K562 (cell line): ENCODE results near the gene GCHFR. TPM values are rescaled to one million over a fixed set of nuclear protein-coding genes. Genes with fewer than 3 reads are reported as not detected.

ENCODE experiments used
- ATAC-seq: fragments of 200-7000 bp; cut with Tn5 transposase; 3 replicates; pipeline ENCODE4 v1.9.1; 2020; ENCODE audit warnings: moderate library complexity
- BruUV-seq: library from RNA; stranded (reverse); fragments of 400-500 nt; replicated peaks from 2 replicates; lab custom pipeline; 2021; lab: Mats Ljungman, UMichigan
- CTCF ChIA-PET: fragments of 300-600 bp; formaldehyde crosslinking; extraction: SDS; loops from one replicate; lab custom pipeline; 2021; ENCODE audit warnings: low intra/inter-chr PET ratio; lab: Yijun Ruan, JAX
- POLR2A ChIA-PET: fragments of 300-600, 350-650 bp; sonication (Branson Sonifier 250); formaldehyde crosslinking; extraction: SDS; loops from one replicate; lab custom pipeline; 2021; ENCODE audit warnings: antibody characterized with exemption, inconsistent platforms; lab: Yijun Ruan, JAX
- DNase-seq, 4 experiments: peaks; one replicate each; pipeline versions ENCODE4 v3.0.0 to v3.0.0-alpha.2; 2011 to 2018; ENCODE audit warnings: low spot score in 3 of 4, mixed read lengths in 3 of 4; ENCODE audit errors: extremely low read depth in 1 of 4
- FAIRE-seq: peaks from 2 replicates; lab custom pipeline; 2011; peaks lifted over from hg19 to GRCh38; lab: Jason Lieb, UNC
- H2AFZ ChIP-seq: 2 replicates; pipeline ENCODE4 v1.6.0; 2011; ENCODE audit warnings: low read depth, low read length, control low read depth, inconsistent platforms
- H3K27ac ChIP-seq: fragments of 200-600 bp; 3 replicates; pipeline ENCODE4 v1.8.0; 2011; ENCODE audit warnings: low read depth, mild to moderate bottlenecking, control low read depth, inconsistent platforms, low read length, moderate library complexity, mixed read lengths; ENCODE audit errors: extremely low read depth
- H3K27me3 ChIP-seq, 2 experiments: fragments of 300-600 bp in 1 of 2; 2 replicates in 1 of 2; 3 replicates in 1 of 2; pipeline versions ENCODE4 v1.6.0 to v1.8.0; 2011; ENCODE audit warnings: inconsistent platforms in 2 of 2, low read length in 2 of 2, mild to moderate bottlenecking in 1 of 2, mixed read lengths in 1 of 2, moderate library complexity in 1 of 2; ENCODE audit not compliant: control insufficient read depth in 2 of 2, insufficient read depth in 2 of 2
- H3K36me3 ChIP-seq: fragments of 300-600 bp; 3 replicates; pipeline ENCODE4 v1.8.0; 2011; ENCODE audit warnings: mild to moderate bottlenecking, low read length, inconsistent platforms; ENCODE audit not compliant: control insufficient read depth, insufficient read depth
- H3K4me1 ChIP-seq, 2 experiments: fragments of 200-600 bp in 1 of 2; replicated peaks in 1 of 2; 2 replicates in 1 of 2; 3 replicates in 1 of 2; pipeline versions ENCODE4 v1.5.1 to v1.8.0; 2011; ENCODE audit warnings: inconsistent platforms in 2 of 2, low read length in 2 of 2, mild to moderate bottlenecking in 1 of 2, mixed read lengths in 1 of 2, moderate library complexity in 1 of 2; ENCODE audit not compliant: control insufficient read depth in 2 of 2, insufficient read depth in 2 of 2
- H3K4me2 ChIP-seq: 2 replicates; pipeline ENCODE4 v1.6.1; 2011; ENCODE audit warnings: low read length, control low read depth, inconsistent platforms, mixed read lengths; ENCODE audit not compliant: insufficient read depth
- H3K4me3 ChIP-seq: fragments of 200-600 bp; sonication (generic), shearing (Covaris generic); 2 replicates; pipeline ENCODE4 v1.5.1; 2016; ENCODE audit warnings: control low read depth, inconsistent platforms
- H3K79me2 ChIP-seq: fragments of 200-600 bp; 3 replicates; pipeline ENCODE4 v1.8.0; 2011; ENCODE audit warnings: low read length, inconsistent platforms; ENCODE audit not compliant: control insufficient read depth, insufficient read depth
- H3K9ac ChIP-seq, 2 experiments: 2 replicates each; pipeline versions ENCODE4 v1.6.0 to v1.6.1; 2011; ENCODE audit warnings: low read depth in 2 of 2, low read length in 2 of 2, control low read depth in 1 of 2, inconsistent platforms in 1 of 2, mild to moderate bottlenecking in 1 of 2, mixed read lengths in 1 of 2; ENCODE audit not compliant: insufficient read depth in 1 of 2
- H3K9me1 ChIP-seq: one replicate; pipeline ENCODE4 v1.6.0; 2011; ENCODE audit warnings: inconsistent platforms, mild to moderate bottlenecking, low read length, moderate library complexity; ENCODE audit not compliant: control insufficient read depth, insufficient read depth
- H3K9me3 ChIP-seq: replicated peaks from 2 replicates; pipeline ENCODE4 v1.5.1; 2011; ENCODE audit warnings: low read depth, low read length, inconsistent platforms; ENCODE audit not compliant: control insufficient read depth, insufficient read depth
- H4K20me1 ChIP-seq: replicated peaks from 2 replicates; pipeline ENCODE4 v1.6.1; 2011; ENCODE audit warnings: low read length, inconsistent platforms, mixed read lengths; ENCODE audit not compliant: control insufficient read depth, insufficient read depth
- ARID2 ChIP-seq: fragments of 450-650 bp; IDR thresholded peaks from 2 replicates; pipeline ENCODE4 v1.6.1; 2017; ENCODE audit warnings: antibody characterized with exemption, mild to moderate bottlenecking
- FOXM1 ChIP-seq, 2 experiments: fragments of 450-650 bp in 1 of 2; sonication (generic) in 1 of 2; formaldehyde crosslinking in 1 of 2; IDR thresholded peaks; 2 replicates each; pipeline versions ENCODE4 v1.6.1 to v1.9.0; 2017 to 2022; ENCODE audit warnings: low read depth in 2 of 2, mild to moderate bottlenecking in 2 of 2, missing genetic modification reagents in 1 of 2, moderate library complexity in 1 of 2
- HIVEP1 ChIP-seq: fragments of 250-450 bp; sonication (Bioruptor Pico); IDR thresholded peaks from 2 replicates; pipeline ENCODE4 v1.4.0; 2020; ENCODE audit warnings: mild to moderate bottlenecking
- MCM2 ChIP-seq: fragments of 450-650 bp; IDR thresholded peaks from 2 replicates; pipeline ENCODE4 v1.6.1; 2017; ENCODE audit warnings: low read depth, mild to moderate bottlenecking
- RAD51 ChIP-seq: fragments of 450-650 bp; IDR thresholded peaks from 2 replicates; pipeline ENCODE4 v1.7.1; 2016; ENCODE audit warnings: low read depth, mild to moderate bottlenecking, borderline replicate concordance
- ZBTB12 ChIP-seq: fragments of 250-450 bp; sonication (Bioruptor Pico); IDR thresholded peaks from 2 replicates; pipeline ENCODE4 v1.4.0; 2020
- ZFX ChIP-seq: sonication (generic); formaldehyde crosslinking; IDR thresholded peaks from 2 replicates; pipeline ENCODE4 v1.8.0; 2022; ENCODE audit warnings: mild to moderate bottlenecking, missing genetic modification reagents, moderate library complexity
- ZNF143 ChIP-seq: sonication (generic); formaldehyde crosslinking; IDR thresholded peaks from 2 replicates; pipeline ENCODE4 v1.9.0; 2022; ENCODE audit warnings: mild to moderate bottlenecking, missing genetic modification reagents
- ZNF263 ChIP-seq: sonication (generic); formaldehyde crosslinking; IDR thresholded peaks from 2 replicates; pipeline ENCODE4 v1.8.0; 2022; ENCODE audit warnings: mild to moderate bottlenecking, missing genetic modification reagents, borderline replicate concordance
- WGBS: fragments of 100-300 bp; shearing (Covaris generic); methylation state at CpG from one replicate; pipeline ENCODE4 v1.1.6; 2016; ENCODE audit warnings: low coverage, mixed read lengths; ENCODE audit not compliant: insufficient coverage; ENCODE audit errors: missing lambda C conversion rate; 5-methylcytosine and 5-hydroxymethylcytosine counted together
- in situ Hi-C: fragments of 300-500 bp; cut with MboI; formaldehyde crosslinking; loops from 4 replicates; pipeline ENCODE4 v1.15.0; 2018; ENCODE audit warnings: inconsistent platforms, mixed read lengths
- intact Hi-C: fragments of 100-400 bp; cut with micrococcal nuclease; formaldehyde crosslinking; loops from 2 replicates; pipeline ENCODE4 v1.14.2; 2022
- polyA plus RNA-seq, 8 experiments: library from polyadenylated mRNA; depleted of rRNA in 4 of 8; stranded (reverse) in 5 of 8; unstranded in 3 of 8; fragments of >200 nt; fragmentation: Nextera tagmentation in 2 of 8; fragmentation: Illumina TruSeq in 1 of 8; extraction: Ambion mirVana in 2 of 8; extraction: Trizol in 1 of 8; gene quantifications; 2 replicates each; pipeline versions ENCODE4 v1.2.1 to v1.2.3, GENCODE V29; 2011 to 2014; ENCODE audit warnings: inconsistent platforms in 1 of 8, missing spikeins in 1 of 8
- total RNA-seq, 7 experiments: library from RNA; depleted of rRNA in 6 of 7; stranded (reverse); fragments of >200 nt in 6 of 7; fragmentation: Illumina TruSeq in 2 of 7; extraction: Trizol in 2 of 7; gene quantifications; 2 replicates each; pipeline versions ENCODE4 v1.2.1 to v1.2.3, GENCODE V29; 2011 to 2021; ENCODE audit warnings: low replicate concordance in 1 of 7

The GCHFR gene
- total and polyA plus RNA-seq, 9 of the 15 experiments (the other 6 are each of a cell fraction or from before 2014, with no cell fraction given) = 8.7 to 83.5 (median 20.8) TPM

- TF ChIP-seq ZBTB12 = no peak
- no peak for TF ChIP-seq ZFX
- TF ChIP-seq RAD51 = no peak
- TF ChIP-seq ZNF143 = no peak
Observed at GRCh38 chr15:40775007-40775406, 11.1 kb downstream of the GCHFR start (continued).

GRCh38 chr15:40775740-40776536 lies 12.1 kb downstream of the GCHFR start:
- Histone ChIP-seq H3K4me2 (no peak overlapping the region), H2AFZ (no peak overlapping the region), H3K27ac (no peak overlapping the region), H3K4me1 (peaks cover 4 to 10% of the 10 kb centered on the region in 2 experiments; a peak in 3 of 5 replicates)
- 92% methylated on average over 13 of the region's 14 CpGs for WGBS
- BruUV-seq = no TSS peak
- DNase-seq = no peak
- intact Hi-C loops (no loop called here), in situ Hi-C loops (no loop called here)
- TF ChIP-seq FOXM1 (IDR thresholded peaks at IDR 0.05; ENCODE audit: low read depth) = no peak
- TF ChIP-seq FOXM1 (CRISPR knock-in tag; IDR thresholded peaks at IDR 0.05; ENCODE audit: low read depth) = no peak
- TF ChIP-seq ARID2 = no peak
- TF ChIP-seq ZNF263 = peak; percentile 52; the same call in 1 of the 2 replicates
- TF ChIP-seq MCM2 = no peak
- no peak for TF ChIP-seq HIVEP1 (CRISPR knock-in tag)
- TF ChIP-seq, all 486 proteins: peak for 1
- H3K79me2 ChIP-seq = no peaks in the 10 kb centered on the region
- no peak overlapping the region for H3K4me3 ChIP-seq
- FAIRE-seq (no peak), ATAC-seq (no peak)
- H3K36me3 ChIP-seq = peaks cover 65% of the 10 kb centered on the region; the same call in 2 of the 3 replicates
- H3K9ac ChIP-seq = peak overlapping the region in 1 of 2 experiments; percentile 38; a peak in 1 of 4 replicates
- ChIA-PET POLR2A (interaction anchor here (0.5 to 1.0 kb wide), 3 partner anchors 9 to 284 kb away, joined by 3 to 4 read pairs (median 3); no protein-coding TSS in a partner anchor), CTCF (no interaction called here)
- no peaks in the 10 kb centered on the region for H4K20me1 ChIP-seq
- no peaks in the 10 kb centered on the region for H3K9me1 ChIP-seq
- H3K27me3 ChIP-seq = no peaks in the 10 kb centered on the region
- H3K9me3 ChIP-seq = no peaks in the 10 kb centered on the region
